Sigmoid colon (tissue), 4 donors: ENCODE results near the gene CD247.

ENCODE experiments used
- POLR2A ChIP-seq, 2 donors: fragments of 450-650 bp; IDR thresholded peaks; one replicate each; pipeline ENCODE4 v1.6.1; 2016; ENCODE audit warnings: antibody characterized with exemption in 2 of 2, mild to moderate bottlenecking in 2 of 2, moderate library complexity in 2 of 2
- POLR2AphosphoS5 ChIP-seq, 4 donors: sonication (generic); formaldehyde crosslinking; IDR thresholded peaks; one replicate each; pipeline ENCODE4 v1.6.1; 2017; ENCODE audit warnings: antibody characterized with exemption in 4 of 4
- TF ChIP-seq, protein P1 (sequence below), 4 experiments: fragments of 450-650 bp in 3 of 4; fragments of 200-600 bp in 1 of 4; IDR thresholded peaks; one replicate each; pipeline ENCODE4 v1.5.1; 2016 to 2019; ENCODE audit warnings: antibody characterized with exemption in 4 of 4, mild to moderate bottlenecking in 3 of 4, moderate library complexity in 2 of 4

- TF ChIP-seq POLR2AphosphoS5 (IDR thresholded peaks at IDR 0.05) = no peak
- TF ChIP-seq, protein P1, sequence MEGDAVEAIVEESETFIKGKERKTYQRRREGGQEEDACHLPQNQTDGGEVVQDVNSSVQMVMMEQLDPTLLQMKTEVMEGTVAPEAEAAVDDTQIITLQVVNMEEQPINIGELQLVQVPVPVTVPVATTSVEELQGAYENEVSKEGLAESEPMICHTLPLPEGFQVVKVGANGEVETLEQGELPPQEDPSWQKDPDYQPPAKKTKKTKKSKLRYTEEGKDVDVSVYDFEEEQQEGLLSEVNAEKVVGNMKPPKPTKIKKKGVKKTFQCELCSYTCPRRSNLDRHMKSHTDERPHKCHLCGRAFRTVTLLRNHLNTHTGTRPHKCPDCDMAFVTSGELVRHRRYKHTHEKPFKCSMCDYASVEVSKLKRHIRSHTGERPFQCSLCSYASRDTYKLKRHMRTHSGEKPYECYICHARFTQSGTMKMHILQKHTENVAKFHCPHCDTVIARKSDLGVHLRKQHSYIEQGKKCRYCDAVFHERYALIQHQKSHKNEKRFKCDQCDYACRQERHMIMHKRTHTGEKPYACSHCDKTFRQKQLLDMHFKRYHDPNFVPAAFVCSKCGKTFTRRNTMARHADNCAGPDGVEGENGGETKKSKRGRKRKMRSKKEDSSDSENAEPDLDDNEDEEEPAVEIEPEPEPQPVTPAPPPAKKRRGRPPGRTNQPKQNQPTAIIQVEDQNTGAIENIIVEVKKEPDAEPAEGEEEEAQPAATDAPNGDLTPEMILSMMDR (IDR thresholded peaks at IDR 0.05) = peak; percentile 41 to 91 (median 60)
- no peak for TF ChIP-seq POLR2A (IDR thresholded peaks at IDR 0.05)
Measured at GRCh38 chr1:167533851-167534300, 15.5 kb upstream of the CD247 start.
